GM19238 (cell line): ENCODE measurements around the gene TSHZ1.

Experiments
- DNase-seq: peaks from one replicate; pipeline ENCODE4 v3.0.0; 2011; ENCODE audit warnings: low spot score; ENCODE audit not compliant: insufficient read length

Gene TSHZ1

GRCh38 chr18:75210274-75211001, at the start of gene TSHZ1:
Gene TSHZ1, plus strand, starts transcription at chr18:75210797. Its CDS starts 1,080 bp downstream, at chr18:75211877.
- DNase-seq: peak; percentile 62

DNA sequence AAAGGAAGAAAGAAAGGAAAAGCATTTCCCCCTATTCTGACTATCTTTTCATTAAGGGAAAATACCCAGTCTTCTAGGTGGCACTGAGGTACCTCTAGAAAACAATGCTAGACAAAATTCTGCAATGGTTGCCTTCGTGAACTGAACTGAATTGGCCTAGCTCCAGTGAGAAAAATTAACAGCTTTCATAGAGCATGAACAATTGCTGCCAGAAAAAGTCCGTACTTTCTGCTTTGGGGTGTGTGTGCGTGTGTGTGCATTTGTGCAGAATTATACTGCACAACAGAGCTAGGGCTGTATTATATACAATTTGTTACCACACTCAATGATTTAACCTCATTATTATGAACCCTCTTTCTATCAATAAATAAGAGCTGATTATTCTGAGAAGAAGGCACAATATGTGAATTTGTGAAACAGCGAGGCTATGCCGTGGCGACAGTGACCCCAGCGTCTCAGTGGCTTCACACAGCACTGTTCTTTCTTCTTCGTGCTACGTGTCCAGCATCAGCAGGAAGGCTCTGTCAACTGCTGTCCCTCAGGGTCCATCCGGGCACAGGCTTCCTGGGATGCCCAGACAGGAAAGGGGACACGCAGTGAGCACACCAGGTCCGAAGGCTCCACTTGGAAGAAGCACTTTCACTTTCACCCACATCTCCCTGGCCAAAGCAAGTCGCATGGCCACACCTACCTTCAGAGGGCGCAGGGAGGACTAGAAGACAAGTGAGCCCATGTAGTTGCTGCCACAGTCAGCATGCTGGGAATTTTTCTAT, 49.2 kb upstream of the TSHZ1 start:
- DNase-seq: peak; percentile 16

- DNase-seq: no peak
Measured at GRCh38 chr18:75162467-75162866, 48.1 kb upstream of the TSHZ1 start.

- no peak for DNase-seq
Measured at GRCh38 chr18:75162978-75163377, 47.6 kb upstream of the TSHZ1 start.

GRCh38 chr18:75163736-75164135, 46.9 kb upstream of the TSHZ1 start:
- DNase-seq: no peak

GRCh38 chr18:75164479-75164878, 46.1 kb upstream of the TSHZ1 start:
- no peak for DNase-seq

DNA sequence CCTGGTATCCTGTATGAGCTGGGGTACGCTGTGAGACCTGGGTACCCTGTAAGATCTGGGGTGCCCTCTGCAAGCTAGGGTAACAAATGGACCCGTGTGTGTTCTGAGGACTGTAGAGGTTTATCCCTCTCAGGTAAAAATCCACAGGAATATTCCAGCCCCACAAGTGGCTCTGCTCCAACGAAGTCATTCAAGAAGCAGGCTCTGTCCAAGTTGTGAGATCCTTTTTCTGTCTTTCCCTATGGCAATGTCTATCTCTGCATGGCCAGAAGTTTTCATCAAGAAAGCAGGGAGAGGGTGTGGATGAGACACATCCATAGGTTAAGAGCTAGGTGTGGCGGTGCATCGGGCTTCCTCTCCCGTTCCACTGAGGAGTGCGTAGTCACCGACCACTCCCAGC, 44.7 kb upstream of the TSHZ1 start:
- DNase-seq: no peak

DNA sequence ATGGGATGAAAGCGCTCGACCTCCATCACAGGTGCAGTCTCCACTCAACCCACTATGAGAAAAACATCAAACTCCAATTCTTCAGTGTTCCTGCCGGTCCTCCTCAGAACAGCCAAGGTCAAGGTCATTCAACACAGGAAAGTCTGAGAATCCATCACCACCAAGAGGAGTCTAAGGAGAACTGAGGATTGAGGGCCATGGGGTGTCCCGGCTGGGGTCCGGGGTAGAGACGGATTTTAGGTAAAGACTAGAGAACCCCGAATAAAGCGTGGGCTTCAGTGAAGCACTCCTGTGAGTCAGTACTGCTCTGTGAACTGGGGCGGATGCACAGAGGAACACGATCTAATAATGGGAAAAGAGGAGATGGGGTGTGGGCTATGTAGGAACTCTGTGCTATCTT, 43.5 kb upstream of the TSHZ1 start:
- DNase-seq: no peak

DNA sequence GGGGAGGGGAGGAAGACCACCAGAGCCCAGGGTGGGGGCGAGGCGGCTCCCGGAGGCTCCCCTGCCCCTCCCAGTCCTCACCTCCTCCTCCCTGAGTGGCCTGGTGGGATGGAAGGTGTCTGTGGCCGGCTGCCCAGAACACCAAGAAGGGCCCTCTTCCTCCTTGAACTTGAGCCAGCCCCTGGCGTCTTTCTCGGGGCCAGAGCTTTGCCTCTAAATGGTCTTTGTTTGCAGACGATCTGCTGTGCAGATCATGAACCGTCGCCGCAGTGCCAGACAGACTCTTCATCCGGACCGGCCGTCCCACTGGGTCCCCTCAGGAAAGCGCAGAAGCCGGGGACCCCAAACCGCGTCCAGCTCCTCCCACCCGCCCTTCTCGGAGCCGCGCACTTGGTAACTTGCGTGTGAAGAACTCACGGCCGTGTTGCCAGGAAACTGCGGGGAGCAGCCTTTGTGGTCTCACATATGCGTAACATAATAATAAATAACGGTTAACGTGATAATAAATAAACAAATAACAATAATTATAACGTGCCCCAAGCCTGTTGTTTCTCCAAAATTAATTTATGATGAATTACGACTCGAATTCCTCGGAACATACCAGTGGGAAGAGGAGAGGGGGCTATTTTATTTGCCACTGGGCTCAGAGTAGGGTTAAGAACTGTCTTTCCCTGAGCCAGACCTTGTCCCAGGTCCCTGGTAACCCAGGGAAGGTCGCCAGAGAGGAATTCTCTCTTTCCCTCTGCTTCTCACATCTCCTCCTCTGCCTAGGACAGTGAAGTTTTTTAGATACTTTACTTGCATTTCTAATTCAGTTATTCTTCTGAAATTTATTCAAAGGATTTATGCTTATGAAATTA, 42.6 kb upstream of the TSHZ1 start:
- no peak for DNase-seq

DNA sequence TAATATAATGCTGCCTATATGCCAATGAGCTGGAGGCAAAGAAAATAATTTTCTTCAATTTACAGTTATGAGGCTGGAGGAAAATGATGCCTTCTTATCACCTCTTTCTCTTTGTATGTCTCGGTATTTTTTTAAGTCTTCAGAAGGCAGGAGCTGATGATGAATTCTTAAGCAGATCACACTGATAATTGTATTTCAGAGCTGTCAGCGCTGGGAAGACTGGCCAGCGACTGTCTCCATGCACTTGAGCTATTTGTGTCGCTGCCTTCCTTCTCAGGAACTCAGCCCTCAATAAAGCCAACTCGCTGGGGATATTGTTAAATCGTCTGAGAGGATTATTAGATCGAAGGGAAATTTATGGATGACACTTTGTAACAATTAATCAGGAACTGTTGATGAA, 42.0 kb upstream of the TSHZ1 start:
- no peak for DNase-seq

- no peak for DNase-seq
Measured at GRCh38 chr18:75169411-75169810, 41.2 kb upstream of the TSHZ1 start.

- no peak for DNase-seq
Measured at GRCh38 chr18:75170022-75170789, 40.4 kb upstream of the TSHZ1 start.

- no peak for DNase-seq
Measured at GRCh38 chr18:75170916-75171315, 39.7 kb upstream of the TSHZ1 start.

GRCh38 chr18:75172299-75173124, 38.1 kb upstream of the TSHZ1 start:
- DNase-seq: no peak

GRCh38 chr18:75173125-75173432, 37.5 kb upstream of the TSHZ1 start:
- DNase-seq: peak; percentile 80

- no peak for DNase-seq
Measured at GRCh38 chr18:75173738-75174137, 36.9 kb upstream of the TSHZ1 start.

DNA sequence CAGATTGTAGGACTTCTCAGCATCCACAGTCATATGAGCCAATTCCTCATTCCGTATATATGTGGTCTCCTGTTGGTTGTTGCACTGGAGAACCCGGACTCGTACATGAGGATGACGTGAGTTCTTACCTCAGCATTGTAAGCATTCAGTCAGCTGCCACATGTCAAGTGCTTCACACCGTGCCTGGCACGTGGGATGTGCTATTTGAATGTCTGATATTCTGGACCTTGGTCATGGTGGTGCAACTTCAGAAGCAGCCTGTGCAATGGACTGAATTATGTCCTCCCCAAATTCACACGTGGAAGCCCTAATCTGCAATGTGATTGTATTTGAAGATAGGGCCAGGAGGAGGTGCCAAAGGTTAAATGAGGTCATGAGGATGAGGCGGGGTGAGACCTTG, 33.7 kb upstream of the TSHZ1 start:
- no peak for DNase-seq

DNA sequence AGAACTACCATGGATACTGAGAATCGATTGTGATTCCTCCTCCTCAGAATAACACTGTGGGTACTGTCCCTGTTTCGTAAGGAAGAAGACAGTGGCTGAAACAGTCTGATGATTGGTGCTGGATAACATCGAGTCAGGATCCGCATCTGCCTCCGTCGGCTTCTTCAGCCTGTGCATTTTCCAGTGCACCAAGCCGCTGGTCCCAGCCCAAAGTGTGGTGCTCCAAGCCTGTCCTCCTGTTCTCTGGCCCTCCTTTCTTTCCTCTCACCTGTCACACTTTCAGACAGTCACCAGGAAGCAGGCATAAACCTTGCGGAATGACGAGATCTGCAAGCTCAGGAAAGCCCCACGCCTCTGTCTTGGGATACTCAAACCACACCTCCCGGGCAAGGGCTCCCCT, 32.2 kb upstream of the TSHZ1 start:
- no peak for DNase-seq

DNA sequence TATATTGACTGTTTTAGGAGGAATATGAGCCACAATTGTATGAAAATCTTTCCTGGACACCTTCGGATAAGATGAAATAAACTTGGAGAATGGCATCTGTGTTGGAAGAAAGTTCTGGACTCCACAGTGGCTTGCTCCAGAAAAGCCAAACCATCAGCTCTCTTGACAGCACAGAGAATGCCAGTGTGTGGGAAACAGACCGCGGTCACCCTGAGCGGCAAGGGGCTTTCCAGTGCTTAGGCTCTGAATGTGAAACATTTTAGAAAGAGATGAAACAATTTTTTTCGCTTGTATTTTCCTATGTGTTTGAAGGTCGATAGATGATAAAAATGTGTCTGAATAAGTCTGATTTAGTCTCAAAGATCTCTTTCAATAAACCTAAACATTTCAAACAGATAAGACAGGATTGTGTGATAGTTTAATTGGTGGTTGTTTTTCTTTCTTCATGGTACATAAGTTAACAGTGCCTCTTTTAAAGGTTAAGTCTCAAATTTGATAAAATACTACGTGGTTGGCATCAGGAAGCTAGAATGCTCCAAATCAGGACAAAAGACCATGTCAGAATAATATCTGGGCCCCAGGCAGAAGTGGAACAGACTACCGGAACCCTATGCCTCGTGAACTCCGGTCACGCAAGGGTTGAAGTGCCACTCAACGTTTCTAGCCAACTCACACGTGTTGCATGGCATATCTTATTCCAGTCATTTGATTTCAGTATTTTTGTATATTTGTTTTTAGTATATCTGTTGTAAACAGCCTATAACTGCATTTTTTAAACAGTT, 30.6 kb upstream of the TSHZ1 start:
- DNase-seq: no peak

- DNase-seq: no peak
Measured at GRCh38 chr18:75183524-75183923, 27.1 kb upstream of the TSHZ1 start.
